Measurements from ENCODE around the gene USP14.
A peak's percentile ranks its signal among the peaks of the same experiment; 100 is the strongest.

The USP14 gene

GRCh38 chr18:179499-179898 is 21.1 kb downstream of the USP14 start:
- TF ChIP-seq CTCF (conservative IDR thresholded peaks at IDR 0.05; ENCODE audit: low read depth), result no peak
- no peak for DNase-seq (ENCODE audit: low spot score)
- POLR2A ChIA-PET (ENCODE audit: low non-redundant PET), result no interaction called here
- no peak overlapping the region for H3K27ac ChIP-seq
- CTCF ChIA-PET, result no interaction called here

GRCh38 chr18:181711-182110 is 23.4 kb downstream of the USP14 start:
- DNase-seq (ENCODE audit: low spot score), result no peak
- ChIA-PET POLR2A (ENCODE audit: low non-redundant PET) (no interaction called here), CTCF (interaction anchor here (0.6 kb wide), 1 partner anchor 10 kb away, joined by 4 read pairs; no protein-coding TSS in a partner anchor)
- H3K27ac ChIP-seq, result no peak overlapping the region
- no peak for TF ChIP-seq CTCF (conservative IDR thresholded peaks at IDR 0.05; ENCODE audit: low read depth)

GRCh38 chr18:183769-184168 is 25.4 kb downstream of the USP14 start:
- TF ChIP-seq CTCF (conservative IDR thresholded peaks at IDR 0.05; ENCODE audit: low read depth), result no peak
- POLR2A ChIA-PET (ENCODE audit: low non-redundant PET), result interaction anchor here (0.6 kb wide), 1 partner anchor 9 kb away, joined by 9 read pairs; no protein-coding TSS in a partner anchor
- no peak overlapping the region for H3K27ac ChIP-seq
- DNase-seq (ENCODE audit: low spot score), result peak; percentile 5
- CTCF ChIA-PET, result interaction anchor here (0.6 kb wide), 2 partner anchors 33 to 44 kb away, joined by 4 read pairs; no protein-coding TSS in a partner anchor

GRCh38 chr18:189254-189653 is 30.9 kb downstream of the USP14 start:
- CTCF ChIA-PET, result no interaction called here
- POLR2A ChIA-PET (ENCODE audit: low non-redundant PET), result no interaction called here
- H3K27ac ChIP-seq, result no peak overlapping the region
- no peak for DNase-seq (ENCODE audit: low spot score)
- no peak for TF ChIP-seq CTCF (conservative IDR thresholded peaks at IDR 0.05; ENCODE audit: low read depth)

GRCh38 chr18:191725-192124 is 33.4 kb downstream of the USP14 start:
- DNase-seq (ENCODE audit: low spot score), result no peak
- no peak overlapping the region for H3K27ac ChIP-seq
- ChIA-PET POLR2A (ENCODE audit: low non-redundant PET) (no interaction called here), CTCF (interaction anchor here (0.6 kb wide), 1 partner anchor 10 kb away, joined by 4 read pairs; no protein-coding TSS in a partner anchor)
- TF ChIP-seq CTCF (conservative IDR thresholded peaks at IDR 0.05; ENCODE audit: low read depth), result no peak

- ChIA-PET POLR2A (ENCODE audit: low non-redundant PET) (no interaction called here), CTCF (no interaction called here)
- H3K27ac ChIP-seq, result no peak overlapping the region
- no peak for TF ChIP-seq CTCF (conservative IDR thresholded peaks at IDR 0.05; ENCODE audit: low read depth)
- DNase-seq (ENCODE audit: low spot score), result no peak
Measured at GRCh38 chr18:192801-193200, 34.4 kb downstream of the USP14 start.

GRCh38 chr18:195651-196050 is 37.3 kb downstream of the USP14 start:
- DNase-seq (ENCODE audit: low spot score), result no peak
- H3K27ac ChIP-seq, result no peak overlapping the region
- ChIA-PET CTCF (interaction anchor here (0.5 kb wide), 1 partner anchor 23 kb away, joined by 3 read pairs; no protein-coding TSS in a partner anchor), POLR2A (ENCODE audit: low non-redundant PET) (no interaction called here)
- TF ChIP-seq CTCF (conservative IDR thresholded peaks at IDR 0.05; ENCODE audit: low read depth), result no peak

Data from RWPE1 (cell line).